Endothelial cell of hepatic sinusoid (primary cell): Measurements from ENCODE around the gene ARFGAP1.

ENCODE experiments used
- in situ Hi-C: cut with HindIII; loops from 2 replicates; pipeline ENCODE4 v1.10.0; 2017; ENCODE audit warnings: low sequenced_read_pairs

Gene ARFGAP1

GRCh38 chr20:63272105-63273058 is at the start of gene ARFGAP1:
ARFGAP1 (plus strand) TSS chr20:63272813; CDS start chr20:63275581, 2,768 bp downstream.
- in situ Hi-C loops: no loop called here

GRCh38 chr20:63223121-63223825 is 49.3 kb upstream of the ARFGAP1 start:
- in situ Hi-C loops: loop anchor here (5.0 to 25.0 kb wide), 5 partner anchors 54 to 286 kb away; partner anchors contain the start of genes DIDO1 and GID8

GRCh38 chr20:63223826-63224207 is 48.8 kb upstream of the ARFGAP1 start:
- in situ Hi-C loops: loop anchor here (5.0 to 25.0 kb wide), 5 partner anchors 53 to 287 kb away; partner anchors contain the start of genes DIDO1 and GID8

GRCh38 chr20:63224412-63225081 is 48.1 kb upstream of the ARFGAP1 start:
- in situ Hi-C loops: loop anchor here (5.0 to 25.0 kb wide), 5 partner anchors 53 to 287 kb away; partner anchors contain the start of genes DIDO1 and GID8

GRCh38 chr20:63225082-63225454 is 47.5 kb upstream of the ARFGAP1 start:
- in situ Hi-C loops: no loop called here

- in situ Hi-C loops: no loop called here
Observed at GRCh38 chr20:63226042-63226943, 46.3 kb upstream of the ARFGAP1 start.

- in situ Hi-C loops: no loop called here
Observed at GRCh38 chr20:63227260-63227659, 45.4 kb upstream of the ARFGAP1 start.

DNA sequence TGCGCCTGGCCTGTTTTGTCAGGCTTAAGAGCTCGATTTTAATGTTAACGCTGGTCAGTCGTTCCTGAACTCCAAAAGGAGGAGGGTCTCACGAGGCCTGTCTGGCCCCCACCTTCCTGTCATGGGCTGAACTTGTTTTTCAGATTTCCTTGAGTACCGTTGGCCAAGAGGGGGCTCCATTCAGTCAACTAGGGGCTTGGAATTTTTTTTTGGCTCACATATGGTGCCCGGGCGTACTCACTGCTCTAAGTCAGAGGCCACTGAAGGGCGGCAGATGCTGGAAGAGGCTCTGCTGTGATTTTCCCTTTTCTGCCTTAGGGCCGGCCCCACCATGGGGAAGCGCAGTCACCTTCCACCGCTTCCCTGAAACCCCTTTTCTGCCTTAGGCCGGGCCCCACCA is 43.8 kb upstream of the ARFGAP1 start:
- in situ Hi-C loops: no loop called here

DNA sequence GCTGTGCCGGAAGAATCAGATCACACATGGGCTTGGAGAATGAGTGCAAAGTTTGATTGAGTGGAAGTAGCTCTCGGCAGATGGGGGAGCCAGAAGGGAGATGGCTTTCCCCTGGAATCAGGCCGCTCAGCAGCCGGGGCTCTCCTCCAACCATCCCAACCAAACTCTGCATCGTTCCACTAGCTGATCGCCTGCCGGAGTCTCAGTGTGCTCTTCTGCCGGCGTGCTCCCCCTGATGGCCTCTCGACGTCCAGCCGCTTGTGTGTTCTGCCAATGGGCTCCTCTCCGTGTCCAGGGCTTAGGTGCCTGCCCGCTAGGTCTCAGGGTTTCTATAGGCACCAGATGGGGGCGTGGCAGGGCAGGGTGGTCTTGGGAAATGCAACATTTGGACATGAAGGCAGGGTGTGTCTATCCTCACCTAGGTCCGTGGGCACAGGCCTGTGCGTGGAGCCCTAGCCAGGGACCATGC is 41.8 kb upstream of the ARFGAP1 start:
- in situ Hi-C loops: no loop called here

GRCh38 chr20:63232235-63233060 is 40.2 kb upstream of the ARFGAP1 start:
- in situ Hi-C loops: no loop called here

DNA sequence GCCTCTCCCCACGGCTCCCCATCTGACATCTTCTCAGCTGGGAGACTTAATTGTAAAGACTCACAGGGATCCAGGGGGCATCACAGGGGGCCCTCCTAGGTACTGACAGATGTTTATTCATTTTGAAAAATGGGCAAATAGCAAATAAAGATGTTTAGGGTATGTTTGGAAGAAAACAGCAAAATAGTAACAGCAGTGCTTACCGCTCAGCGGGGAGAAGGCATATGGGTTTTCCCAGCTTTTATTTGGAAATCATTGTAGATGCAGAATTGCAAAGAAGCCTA is 39.6 kb upstream of the ARFGAP1 start:
- in situ Hi-C loops: no loop called here

GRCh38 chr20:63233924-63234323 is 38.7 kb upstream of the ARFGAP1 start:
- in situ Hi-C loops: no loop called here

DNA sequence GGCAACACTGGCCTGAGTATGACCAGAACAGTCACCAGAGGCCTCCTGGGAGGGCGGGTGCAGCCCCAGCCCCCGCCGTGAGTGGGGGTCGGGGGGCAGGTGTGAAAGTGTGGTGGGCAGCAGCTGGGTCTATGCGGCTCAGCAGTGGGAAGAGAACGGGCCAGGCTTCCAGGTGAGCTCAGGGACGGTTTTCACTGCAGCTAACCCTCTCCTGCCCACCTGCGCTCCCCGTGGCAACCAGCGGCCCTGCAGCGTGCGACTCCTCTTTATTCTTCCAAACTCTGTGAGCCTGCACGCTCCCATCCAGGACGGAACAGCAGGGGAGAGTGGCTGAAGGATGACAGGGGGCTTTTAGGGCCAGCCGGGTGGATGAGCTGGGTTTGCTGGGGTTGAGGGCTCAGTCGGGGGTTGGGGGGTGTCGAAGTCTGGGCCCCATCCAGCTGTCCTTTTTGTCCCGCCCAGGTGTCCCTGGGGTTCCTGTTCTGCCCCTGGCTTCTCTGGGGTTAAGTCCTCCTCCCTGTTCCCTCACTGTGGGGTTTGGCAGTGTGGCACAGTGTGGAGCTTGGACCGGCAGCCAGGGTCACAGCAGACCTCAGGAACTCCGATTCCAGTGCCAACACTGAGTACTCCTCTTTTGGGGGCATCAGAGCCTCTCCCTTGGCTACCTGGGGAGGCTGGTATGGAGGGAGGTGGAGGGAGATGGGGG is 37.8 kb upstream of the ARFGAP1 start:
- in situ Hi-C loops: no loop called here

DNA sequence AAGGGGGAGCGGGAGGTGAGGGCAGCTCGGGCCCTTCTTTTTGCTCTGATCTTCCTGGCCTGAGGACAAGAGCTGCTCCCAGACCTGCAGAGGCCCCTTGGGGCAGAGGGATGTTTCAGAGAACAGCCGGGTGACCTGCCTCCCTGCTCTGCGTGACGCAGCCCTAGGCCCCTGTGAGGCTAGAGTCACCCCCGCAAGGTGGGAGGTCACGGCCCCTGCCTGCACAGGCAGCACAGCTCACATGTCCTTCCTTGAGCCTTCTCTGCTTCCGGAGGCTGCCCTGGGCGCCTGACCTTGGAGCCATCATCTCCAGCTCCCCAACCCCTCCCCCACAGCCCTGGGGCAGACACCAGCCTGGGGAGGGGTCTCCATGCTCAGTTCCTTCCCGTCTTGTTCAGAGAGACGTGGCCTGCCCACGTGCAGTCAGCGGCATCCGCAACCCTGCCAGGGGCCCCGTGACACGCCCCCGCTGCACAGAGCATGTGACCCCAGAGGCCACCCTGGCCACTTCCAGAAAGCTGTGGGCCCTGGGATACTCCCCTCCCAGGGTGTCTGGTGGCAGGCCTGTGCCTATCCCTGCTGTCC is 37.1 kb upstream of the ARFGAP1 start, which contains the start of gene BIRC7:
Gene BIRC7, plus strand, starts transcription at position 507 of the 585 bp plus-strand sequence. CDS start 192 bp downstream, outside the sequence.
- in situ Hi-C loops: no loop called here

- in situ Hi-C loops: no loop called here
Observed at GRCh38 chr20:63236116-63236837, 36.3 kb upstream of the ARFGAP1 start.

DNA sequence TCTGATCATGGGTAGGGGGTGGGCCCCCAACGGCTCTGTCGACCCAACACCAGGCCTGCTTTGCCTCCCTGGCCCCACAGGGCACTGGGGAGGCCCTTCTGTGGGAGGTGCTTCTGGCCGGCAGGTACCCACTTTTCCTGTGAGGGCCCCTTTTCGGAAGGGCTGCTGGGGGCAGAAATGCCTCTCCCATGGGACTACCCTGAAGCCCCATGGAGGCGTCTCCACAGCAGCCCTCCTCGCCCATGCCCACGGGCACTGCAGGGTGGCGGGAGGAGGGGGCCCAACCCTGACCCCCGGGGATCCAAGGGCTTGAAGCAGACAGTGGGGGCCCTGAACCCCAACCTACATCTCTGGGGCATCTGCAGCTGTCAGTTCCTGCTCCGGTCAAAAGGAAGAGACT is 34.6 kb upstream of the ARFGAP1 start:
- in situ Hi-C loops: no loop called here

DNA sequence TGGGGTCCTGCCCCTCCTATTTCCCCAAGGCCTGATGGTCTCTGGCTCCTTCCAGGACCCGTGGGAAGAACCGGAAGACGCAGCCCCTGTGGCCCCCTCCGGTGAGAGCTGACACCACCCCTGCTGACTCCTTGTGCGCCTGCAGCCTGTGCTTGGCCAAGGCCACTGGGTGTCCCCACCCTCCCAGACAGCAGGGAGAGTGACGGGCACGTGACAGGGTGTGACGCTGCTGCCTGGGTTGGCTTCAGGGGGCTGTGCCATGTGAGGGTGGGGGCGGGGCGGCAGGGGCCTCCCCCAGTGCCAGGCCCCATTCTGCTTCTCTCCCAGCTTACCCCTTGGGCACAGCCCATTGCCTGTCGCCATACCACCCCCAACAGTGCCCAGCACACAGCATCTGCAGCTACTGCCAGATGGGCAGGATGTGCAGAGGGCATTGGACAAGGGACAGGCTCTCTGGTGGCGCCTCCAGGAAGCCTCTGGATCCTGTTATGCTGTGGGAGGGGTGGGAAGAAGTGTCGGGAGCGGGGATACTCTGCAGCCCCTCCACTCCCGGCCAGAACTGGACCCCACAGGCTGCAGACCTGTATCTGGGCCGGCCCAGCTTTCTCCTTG is 34.0 kb upstream of the ARFGAP1 start:
- in situ Hi-C loops: no loop called here
